GM10248 (cell line): Measurements from ENCODE around the gene SMYD4.
"Not testable (repeated sequence)": the region's sequence is repeated elsewhere in the genome, so short reads cannot be mapped to it uniquely, and the experiment has no call there.

Source experiments
- CTCF ChIA-PET: fragments of 300-600 bp; sonication (Branson Sonifier 250); formaldehyde crosslinking; extraction: SDS; loops from one replicate; lab custom pipeline; 2021; ENCODE audit warnings: antibody characterized with exemption; lab: Yijun Ruan, JAX
- POLR2A ChIA-PET: fragments of 350-650 bp; sonication (Branson Sonifier 250); formaldehyde crosslinking; extraction: SDS; loops from one replicate; lab custom pipeline; 2020; ENCODE audit warnings: antibody characterized with exemption; lab: Yijun Ruan, JAX
- DNase-seq: peaks from one replicate; pipeline ENCODE4 v3.0.0; 2012; ENCODE audit errors: extremely low spot score
- TF ChIP-seq, protein P1 (sequence below): IDR thresholded peaks from 2 replicates; pipeline ENCODE4 v1.5.1; 2012; ENCODE audit warnings: mild to moderate bottlenecking, low read depth; ENCODE audit errors: extremely low read depth, missing control alignments, control extremely low read depth

SMYD4 gene

DNA sequence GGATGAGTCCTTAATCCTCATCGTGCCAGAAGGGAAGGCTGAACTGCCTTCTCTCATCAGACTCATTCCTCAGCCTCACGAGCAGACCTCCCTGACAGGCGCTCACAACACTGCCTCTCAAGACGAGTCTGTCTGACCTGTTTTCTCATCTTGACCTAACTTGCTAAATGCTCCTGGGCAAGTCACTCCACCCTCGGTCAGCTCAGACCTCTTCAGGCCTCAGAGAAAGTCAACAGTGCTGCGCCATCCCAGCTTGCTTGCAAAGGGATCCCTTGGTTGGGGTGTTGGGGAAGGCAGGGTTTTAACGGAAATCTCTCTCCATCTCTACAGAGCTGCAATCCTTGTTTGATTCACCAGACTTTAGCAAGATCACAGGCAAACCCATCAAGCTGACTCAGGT lies 52.8 kb downstream of the SMYD4 start:
- no peak for DNase-seq
- POLR2A ChIA-PET: no interaction called here
- TF ChIP-seq, protein P1, sequence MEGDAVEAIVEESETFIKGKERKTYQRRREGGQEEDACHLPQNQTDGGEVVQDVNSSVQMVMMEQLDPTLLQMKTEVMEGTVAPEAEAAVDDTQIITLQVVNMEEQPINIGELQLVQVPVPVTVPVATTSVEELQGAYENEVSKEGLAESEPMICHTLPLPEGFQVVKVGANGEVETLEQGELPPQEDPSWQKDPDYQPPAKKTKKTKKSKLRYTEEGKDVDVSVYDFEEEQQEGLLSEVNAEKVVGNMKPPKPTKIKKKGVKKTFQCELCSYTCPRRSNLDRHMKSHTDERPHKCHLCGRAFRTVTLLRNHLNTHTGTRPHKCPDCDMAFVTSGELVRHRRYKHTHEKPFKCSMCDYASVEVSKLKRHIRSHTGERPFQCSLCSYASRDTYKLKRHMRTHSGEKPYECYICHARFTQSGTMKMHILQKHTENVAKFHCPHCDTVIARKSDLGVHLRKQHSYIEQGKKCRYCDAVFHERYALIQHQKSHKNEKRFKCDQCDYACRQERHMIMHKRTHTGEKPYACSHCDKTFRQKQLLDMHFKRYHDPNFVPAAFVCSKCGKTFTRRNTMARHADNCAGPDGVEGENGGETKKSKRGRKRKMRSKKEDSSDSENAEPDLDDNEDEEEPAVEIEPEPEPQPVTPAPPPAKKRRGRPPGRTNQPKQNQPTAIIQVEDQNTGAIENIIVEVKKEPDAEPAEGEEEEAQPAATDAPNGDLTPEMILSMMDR: no peak
- CTCF ChIA-PET: no interaction called here

DNA sequence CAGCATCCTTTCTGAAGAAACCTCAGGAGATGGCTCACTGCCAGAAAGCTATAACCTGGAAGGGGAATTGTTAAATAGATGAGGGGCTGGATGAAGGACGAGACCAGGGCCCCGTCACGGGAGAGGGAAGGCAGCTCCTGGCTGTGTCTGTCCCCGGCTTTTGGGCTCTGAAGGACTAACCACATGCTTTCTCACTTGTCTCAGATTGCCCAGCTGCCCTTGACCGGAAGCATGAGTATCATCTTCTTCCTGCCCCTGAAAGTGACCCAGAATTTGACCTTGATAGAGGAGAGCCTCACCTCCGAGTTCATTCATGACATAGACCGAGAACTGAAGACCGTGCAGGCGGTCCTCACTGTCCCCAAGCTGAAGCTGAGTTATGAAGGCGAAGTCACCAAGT lies 53.4 kb downstream of the SMYD4 start:
- CTCF ChIA-PET: interaction anchor here (0.7 to 1.1 kb wide), 2 partner anchors 14 to 16 kb away, joined by 3 to 4 read pairs; no protein-coding TSS in a partner anchor
- TF ChIP-seq, protein P1: no peak
- POLR2A ChIA-PET: no interaction called here
- DNase-seq: no peak

DNA sequence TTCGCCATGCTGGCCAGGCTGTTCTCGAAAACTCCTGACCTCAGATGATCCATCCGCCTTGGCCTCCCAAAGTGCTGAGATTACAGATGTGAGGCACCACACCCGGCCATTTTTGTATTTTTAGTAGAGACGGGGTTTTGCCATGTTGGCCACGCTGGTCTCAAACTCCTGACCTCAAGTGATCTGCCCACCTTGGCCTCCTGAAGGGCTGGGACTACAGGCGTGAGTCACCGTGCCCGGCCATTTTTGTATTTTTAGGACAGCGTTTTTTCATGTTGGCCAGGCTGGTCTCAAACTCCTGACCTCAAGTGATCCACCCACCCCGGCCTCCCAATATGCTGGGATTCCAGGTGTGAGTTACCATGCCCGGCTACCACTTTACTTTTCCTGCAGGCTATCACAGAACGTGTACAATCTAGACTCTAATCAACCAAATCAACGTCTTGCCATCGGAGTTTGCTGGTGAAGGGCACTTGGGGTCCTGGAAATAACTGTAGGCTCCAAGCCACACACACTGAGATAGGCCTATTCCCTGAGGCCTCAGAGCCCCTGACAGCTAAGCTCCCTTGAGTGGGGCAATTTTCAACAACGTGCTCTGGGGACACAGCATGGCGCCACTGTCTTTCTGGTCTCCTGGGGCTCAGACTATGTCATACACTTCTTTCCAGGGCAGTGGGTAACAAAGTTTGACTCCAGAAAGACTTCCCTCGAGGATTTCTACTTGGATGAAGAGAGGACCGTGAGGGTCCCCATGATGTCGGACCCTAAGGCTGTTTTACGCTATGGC lies 55.1 kb downstream of the SMYD4 start:
- TF ChIP-seq, protein P1: no peak
- no peak for DNase-seq
- POLR2A ChIA-PET: no interaction called here
- CTCF ChIA-PET: interaction anchor here (1.4 to 2.9 kb wide), 2 partner anchors 8 to 9 kb away, joined by 6 to 10 read pairs; no protein-coding TSS in a partner anchor

DNA sequence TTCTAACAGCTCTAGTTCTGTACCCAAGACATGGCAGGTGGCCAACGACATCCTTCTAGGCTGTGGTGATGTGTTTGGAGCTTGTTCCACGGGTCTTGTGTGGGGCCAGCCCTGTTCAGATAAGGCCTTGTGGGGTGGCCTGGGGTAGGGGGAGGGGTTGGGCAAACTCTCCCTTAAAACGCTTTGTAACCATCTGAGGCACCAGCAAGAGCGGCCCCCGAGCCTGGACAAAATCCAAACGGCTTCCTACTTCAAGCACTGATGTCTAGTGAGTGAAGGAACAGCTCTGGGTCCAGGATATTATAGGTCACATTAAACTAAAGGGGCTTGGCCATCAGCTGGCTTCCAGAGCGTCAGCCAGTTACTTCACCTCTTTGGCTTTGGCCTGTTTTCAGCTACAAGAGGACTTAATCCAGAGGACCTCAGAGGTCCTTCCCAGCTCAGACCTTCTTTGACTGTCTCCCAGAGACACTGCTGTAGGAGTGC lies 56.0 kb downstream of the SMYD4 start:
- DNase-seq: no peak
- ChIA-PET CTCF (interaction anchor here (0.9 to 2.9 kb wide), 5 partner anchors 9 to 57 kb away, joined by 3 to 10 read pairs (median 4); no protein-coding TSS in a partner anchor), POLR2A (interaction anchor here (0.7 kb wide), 1 partner anchor 9 kb away, joined by 3 read pairs; no protein-coding TSS in a partner anchor)
- TF ChIP-seq, protein P1: no peak

DNA sequence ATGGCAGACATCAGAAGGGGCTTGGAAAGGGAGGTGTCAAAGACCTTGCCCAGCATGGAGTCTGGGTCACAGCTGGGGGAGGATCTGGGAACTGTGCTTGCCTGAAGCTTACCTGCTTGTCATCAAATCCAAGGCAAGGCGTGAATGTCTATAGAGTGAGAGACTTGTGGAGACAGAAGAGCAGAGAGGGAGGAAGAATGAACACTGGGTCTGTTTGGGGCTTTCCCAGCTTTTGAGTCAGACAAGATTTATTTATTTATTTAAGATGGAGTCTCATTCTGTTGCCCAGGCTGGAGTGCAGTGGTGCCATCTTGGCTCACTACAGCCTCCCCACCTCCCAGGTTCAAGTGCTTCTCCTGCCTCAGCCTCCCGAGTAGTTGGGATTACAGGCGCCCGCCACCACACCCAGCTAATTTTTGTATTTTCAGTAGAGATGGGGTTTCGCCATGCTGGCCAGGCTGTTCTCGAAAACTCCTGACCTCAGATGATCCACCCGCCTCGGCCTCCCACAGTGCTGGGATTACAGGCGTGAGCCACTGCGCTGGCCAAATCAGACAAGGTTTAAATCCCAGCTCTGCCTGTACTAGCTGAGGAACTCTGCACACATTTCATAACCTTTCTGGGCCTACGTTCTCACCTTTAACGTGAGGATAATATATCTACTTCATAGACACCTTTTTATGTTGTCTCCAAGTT lies 56.6 kb downstream of the SMYD4 start:
- POLR2A ChIA-PET: interaction anchor here (0.7 kb wide), 1 partner anchor 10 kb away, joined by 3 read pairs; no protein-coding TSS in a partner anchor

DNA sequence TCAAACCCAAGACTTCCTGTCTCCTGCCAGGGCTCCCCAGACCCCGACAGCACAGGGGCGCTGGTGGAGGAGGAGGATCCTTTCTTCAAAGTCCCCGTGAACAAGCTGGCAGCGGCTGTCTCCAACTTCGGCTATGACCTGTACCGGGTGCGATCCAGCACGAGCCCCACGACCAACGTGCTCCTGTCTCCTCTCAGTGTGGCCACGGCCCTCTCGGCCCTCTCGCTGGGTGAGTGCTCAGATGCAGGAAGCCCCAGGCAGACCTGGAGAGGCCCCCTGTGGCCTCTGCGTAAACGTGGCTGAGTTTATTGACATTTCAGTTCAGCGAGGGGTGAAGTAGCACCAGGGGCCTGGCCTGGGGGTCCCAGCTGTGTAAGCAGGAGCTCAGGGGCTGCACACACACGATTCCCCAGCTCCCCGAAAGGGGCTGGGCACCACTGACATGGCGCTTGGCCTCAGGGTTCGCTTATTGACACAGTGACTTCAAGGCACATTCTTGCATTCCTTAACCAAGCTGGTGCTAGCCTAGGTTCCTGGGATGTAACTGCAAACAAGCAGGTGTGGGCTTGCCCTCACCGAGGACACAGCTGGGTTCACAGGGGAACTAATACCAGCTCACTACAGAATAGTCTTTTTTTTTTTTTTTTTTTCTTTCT lies 59.8 kb downstream of the SMYD4 start:
- TF ChIP-seq, protein P1: no peak
- POLR2A ChIA-PET: interaction anchor here (0.6 to 0.7 kb wide), 2 partner anchors 14 to 27 kb away, joined by 3 to 5 read pairs; no protein-coding TSS in a partner anchor
- CTCF ChIA-PET: interaction anchor here (1.0 to 2.1 kb wide), 6 partner anchors 10 to 434 kb away, joined by 3 to 8 read pairs (median 4); no protein-coding TSS in a partner anchor
- DNase-seq: no peak

More for the DNA sequence above, 56.6 kb downstream of the SMYD4 start:
- CTCF ChIA-PET: interaction anchor here (0.9 to 2.9 kb wide), 7 partner anchors 9 to 98 kb away, joined by 3 to 10 read pairs (median 4); no protein-coding TSS in a partner anchor
- DNase-seq: not testable (repeated sequence)
